T-helper 2 cell (primary cell): Measurements from ENCODE around the gene FBXL22.
"Not testable (repeated sequence)": the region's sequence is repeated elsewhere in the genome, so short reads cannot be mapped to it uniquely, and the experiment has no call there.

Experiments used
- DNase-seq, 5 experiments: peaks; one replicate each; pipeline versions ENCODE4 v3.0.0 to v3.0.0-alpha.2; 2012 to 2022

FBXL22 gene

DNA sequence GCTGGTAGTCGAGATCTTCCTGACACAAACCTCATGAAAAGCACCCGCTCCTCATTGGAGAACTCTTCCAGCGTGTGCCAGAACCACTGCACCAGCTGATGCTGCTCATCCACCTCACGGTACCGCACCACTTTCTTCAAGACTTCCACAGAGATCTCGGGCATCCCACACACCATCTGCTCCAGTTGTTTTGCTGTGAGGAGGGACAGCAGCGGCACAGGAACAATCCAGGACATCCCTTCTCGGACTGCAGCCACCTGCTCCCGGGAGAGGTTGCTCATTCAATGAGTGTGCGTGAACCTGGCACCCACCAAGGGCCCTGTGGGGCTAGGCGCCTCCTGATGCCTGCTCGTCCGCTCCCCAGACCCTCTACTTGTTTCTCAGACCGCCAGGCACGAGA is 15.1 kb downstream of the FBXL22 start:
- no peak for DNase-seq

DNA sequence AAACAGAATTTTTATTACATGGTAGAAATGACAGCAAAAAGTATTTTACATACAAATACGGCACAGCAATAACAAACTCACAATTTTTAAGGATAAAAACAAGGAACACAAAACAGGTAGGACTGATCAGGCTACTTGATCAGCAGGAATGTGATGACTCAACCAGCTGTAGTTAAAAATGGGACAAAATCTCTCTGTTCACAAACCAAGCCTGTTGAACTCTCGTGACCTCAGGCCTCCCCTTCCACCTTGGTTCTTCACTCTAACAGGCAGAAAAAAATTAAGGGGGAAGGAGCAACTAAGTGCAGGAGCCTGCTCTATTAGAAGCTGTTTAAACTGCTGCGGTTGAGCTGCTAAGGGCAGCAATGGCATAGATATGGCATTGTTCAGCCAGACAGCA is 18.7 kb downstream of the FBXL22 start:
- no peak for DNase-seq

DNA sequence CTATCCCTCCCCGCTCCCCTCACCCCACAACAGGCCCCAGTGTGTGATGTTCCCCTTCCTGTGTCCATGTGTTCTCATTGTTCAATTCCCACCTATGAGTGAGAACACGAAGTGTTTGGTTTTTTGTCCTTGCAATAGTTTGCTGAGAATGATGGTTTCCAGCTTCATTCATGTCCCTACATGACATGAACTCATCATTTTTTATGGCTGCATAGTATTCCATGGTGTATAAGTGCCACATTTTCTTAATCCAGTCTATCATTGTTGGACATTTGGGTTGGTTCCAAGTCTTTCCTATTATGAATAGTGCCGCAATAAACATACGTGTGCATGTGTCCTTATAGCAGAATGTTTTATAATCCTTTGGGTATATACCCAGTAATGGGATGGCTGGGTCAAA is 20.0 kb downstream of the FBXL22 start:
- not testable (repeated sequence) for DNase-seq

DNA sequence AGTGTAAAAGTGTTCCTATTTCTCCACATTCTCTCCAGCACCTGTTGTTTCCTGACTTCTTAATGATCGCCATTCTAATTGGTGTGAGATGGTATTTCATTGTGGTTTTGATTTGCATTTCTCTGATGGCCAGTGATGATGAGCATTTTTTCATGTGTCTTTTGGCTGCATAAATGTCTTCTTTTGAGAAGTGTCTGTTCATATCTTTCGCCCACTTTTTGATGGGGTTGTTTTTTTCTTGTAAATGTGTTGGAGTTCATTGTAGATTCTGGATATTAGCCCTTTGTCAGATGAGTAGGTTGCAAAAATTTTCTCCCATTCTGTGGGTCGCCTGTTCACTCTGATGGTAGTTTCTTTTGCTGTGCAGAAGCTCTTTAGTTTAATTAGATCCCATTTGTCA is 20.4 kb downstream of the FBXL22 start:
- DNase-seq, result not testable (repeated sequence)

DNA sequence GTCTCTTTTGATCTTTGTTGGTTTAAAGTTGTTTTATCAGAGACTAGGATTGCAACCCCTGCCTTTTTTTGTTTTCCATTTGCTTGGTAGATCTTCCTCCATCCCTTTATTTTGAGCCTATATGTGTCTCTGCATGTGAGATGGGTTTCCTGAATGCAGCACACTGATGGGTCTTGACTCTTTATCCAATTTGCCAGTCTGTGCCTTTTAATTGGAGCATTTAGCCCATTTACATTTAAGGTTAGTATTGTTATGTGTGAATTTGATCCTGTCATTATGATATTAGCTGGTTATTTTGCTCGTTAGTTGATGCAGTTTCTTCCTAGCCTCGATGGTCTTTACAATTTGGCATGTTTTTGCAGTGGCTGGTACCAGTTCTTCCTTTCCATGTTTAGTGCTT is 23.6 kb downstream of the FBXL22 start:
- not testable (repeated sequence) for DNase-seq

DNA sequence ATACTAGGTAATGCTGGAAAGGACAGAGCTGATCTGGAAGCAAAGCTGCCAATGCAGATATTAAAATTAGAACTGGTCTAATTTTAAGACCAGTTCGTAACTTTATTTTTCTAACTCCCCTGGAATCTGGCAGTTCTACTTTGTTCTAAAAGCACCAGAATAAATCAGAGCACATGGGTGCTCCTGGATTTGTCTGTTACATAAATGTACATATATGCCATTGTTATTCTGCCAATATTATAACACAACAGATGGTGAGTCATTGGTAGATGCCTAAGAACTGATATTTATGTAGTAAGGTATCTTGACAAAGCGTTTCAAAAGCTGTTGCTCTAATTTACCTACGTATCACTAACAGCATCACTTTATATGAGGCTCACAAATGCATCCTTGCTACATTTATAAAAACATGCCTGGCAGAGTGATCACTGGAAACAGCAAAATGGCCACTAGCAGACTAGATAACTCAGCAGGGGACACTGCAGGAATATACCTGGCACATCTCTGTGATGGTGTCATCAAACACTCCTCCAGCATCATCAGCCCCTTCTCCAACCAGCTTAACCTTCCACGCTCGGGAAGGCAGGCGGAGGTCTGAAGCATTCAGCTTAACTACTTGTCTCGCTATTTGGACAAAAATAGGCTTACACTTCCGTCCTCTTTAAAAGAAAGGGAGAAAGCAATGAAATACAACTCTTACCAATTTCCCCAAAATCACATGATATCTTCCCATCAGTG is 26.2 kb downstream of the FBXL22 start:
- DNase-seq, result no peak

DNA sequence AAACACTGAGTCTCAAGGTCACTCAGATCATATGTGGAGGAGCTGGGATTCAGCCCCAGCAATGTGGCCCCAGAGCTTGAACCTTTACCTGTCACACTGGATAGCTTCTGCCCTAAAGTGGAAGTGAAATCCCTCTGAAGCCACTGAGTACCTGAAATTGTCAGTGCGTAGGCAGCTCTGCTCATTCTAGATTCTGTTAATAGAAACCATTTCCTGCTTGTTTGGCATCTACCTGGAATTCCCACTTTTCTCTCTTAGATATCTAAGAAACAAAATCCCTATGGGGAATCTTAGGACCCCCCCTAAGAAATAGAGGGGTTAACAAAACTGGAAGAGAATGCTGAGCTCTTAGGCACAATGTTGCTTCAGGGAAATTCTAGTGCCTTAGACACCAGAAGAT is 29.8 kb downstream of the FBXL22 start:
- DNase-seq, result no peak

DNA sequence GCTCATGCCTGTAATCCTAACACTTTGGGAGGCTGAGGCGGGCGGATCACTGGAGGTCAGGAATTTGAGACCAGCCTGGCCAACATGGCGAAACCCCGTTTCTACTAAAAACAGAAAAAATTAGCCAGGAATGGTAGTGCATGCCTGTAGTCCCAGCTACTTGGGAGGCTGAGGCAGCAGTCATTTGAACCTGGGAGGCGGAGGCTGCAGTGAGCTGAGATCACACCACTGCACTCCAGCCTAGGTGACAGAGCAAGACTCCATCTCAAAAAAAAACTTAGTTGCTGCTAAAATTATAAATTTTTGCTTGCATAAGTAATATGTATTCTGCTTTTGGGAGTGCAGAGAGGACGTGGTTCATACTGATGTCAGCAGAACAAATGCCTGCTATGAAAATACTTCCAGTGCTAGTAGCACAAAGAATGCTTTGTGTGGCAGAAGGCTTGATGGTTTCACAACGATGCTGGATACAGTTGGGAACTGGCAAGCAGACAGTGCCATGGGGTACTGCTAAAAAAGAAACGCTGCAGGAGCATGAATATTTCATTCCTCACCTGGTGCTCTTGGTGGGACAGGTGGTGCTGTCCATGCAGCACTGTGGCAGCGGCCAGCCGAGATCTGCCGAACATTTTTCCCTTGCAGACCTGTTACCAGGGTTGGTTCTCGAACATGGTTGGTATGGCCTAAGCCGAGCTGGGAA is 31.1 kb downstream of the FBXL22 start:
- DNase-seq, result no peak

DNA sequence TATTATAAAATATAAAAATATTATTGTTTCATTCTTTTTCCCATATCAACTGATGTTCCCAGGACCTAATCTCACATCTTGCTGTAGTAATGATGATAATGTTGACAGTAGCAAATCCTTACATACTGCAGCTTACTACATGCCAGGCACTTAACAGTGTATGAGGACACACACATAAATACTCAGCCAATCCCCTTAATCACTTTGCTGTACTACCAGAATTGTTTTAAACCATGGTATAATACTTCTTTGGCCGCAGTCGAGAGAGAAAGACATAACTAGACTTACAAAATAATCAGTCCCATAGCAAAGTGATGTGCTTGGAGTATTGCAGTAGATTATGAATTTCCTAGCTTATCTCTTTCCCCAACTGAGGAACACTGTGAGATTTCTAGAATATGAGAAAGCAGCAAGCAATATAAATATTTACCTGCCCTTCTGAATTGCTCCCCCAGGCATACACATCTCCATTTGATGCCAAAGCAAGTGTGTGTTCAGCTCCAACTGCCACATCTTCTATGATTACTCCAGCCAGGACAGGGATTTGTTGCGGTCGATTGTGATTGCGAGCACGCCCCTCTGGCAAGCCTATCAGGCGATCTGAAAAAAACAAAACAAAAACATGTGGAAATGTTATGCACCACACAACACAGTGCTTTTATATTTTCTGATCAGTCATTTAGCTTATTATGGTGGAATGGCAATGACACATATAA is 33.0 kb downstream of the FBXL22 start:
- no peak for DNase-seq

DNA sequence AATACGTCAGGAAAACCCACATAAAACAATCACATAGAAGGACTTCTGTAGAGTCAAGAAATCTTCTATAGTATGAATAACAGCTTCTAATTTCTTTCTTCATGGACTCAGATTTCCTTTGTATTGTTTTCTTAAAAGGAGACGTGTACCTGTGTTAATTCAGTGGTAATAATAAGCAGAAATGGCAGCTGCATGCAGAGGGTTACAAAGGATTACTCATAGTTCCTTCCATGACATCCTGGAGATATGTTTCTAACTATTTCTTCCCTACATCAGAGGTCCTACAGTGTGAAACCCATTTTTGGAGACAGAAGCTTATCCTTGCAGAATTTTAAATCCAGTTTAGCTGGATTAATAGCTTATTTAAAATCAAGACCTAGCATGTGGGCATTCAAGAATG is 36.1 kb downstream of the FBXL22 start:
- no peak for DNase-seq

DNA sequence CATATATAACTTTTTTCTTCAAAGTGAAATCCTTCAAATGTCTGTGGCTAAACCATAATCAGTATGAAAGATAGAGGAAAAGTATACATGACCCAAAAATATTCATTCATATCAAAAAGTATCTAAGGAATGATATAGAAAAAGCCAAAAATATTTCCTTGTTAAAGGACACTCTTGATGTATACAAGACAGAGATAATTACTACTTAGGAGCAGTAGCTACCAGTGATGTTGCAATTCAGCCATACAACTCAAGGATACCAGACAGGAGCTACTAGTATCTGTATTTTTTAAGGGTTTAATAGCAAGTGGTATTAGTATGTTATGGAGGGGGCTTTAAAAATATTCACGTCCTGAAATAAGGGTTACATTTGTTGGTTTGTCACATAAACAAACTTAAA is 37.0 kb downstream of the FBXL22 start:
- DNase-seq, result no peak

DNA sequence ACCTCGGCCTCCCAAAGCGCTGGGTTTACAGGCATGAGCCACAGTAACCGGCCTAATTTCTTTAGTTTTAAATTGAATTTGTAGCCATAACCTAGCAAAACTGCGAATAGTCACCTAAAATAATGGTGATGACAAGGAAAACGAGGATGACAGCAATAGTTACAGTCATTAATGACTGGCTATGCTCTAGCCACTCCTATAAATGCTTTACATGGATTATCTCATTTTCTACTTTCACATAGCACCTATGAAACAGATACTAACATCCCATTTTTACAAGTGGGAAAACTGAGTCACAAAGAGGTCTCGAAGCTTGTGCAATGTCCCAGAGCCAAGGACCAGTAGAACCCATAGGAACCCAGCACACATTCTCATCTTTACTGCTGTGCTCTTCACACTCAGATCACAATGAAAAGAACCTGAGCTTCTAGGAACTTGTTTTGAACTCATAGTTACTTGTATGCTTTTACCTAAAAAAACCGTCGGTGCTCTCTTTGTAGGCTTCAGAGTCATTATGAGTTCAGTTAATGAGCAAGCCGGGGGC is 39.4 kb downstream of the FBXL22 start:
- no peak for DNase-seq

DNA sequence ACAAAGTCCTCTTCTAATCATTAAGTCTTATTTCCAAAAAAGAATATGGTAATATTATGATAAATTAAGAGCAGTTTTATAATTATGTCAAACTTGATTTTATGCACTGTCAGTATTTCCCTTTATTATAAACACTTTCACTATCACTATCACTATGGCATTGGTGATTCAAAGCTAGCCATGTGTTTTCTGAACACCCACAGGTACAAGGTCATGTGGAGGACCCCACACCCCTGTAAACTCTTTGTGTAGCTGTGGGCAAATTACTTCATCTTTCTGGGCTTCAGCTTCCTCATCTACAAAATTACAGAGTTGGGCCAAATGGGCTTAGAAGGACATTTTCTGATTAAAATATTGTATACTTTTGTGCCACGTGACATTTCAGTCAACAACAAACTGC is 41.7 kb downstream of the FBXL22 start:
- peak in 1 of 5 experiments; percentile 29 for DNase-seq

DNA sequence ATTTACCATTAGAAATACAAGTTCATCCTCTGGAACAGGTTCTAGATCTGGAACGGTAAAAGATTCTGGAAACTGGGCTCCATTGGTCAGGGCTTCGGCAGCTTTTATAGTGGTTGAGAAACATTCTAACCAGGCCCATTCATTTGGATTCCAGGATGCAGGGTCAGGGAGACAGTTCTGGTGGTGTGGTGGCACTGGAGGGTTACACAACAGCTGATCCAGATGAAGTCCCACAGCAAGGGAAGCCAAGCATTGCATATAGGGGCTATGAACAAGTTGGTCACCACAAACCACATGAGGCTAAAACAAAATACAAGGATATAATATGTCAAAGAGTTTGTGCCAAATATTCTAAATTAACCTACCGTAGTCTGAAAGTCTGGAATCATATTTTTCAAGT is 43.0 kb downstream of the FBXL22 start:
- no peak for DNase-seq
